D341Med (cell line): ENCODE measurements around the gene DOCK1.

Source experiments
- DNase-seq: peaks from one replicate; pipeline ENCODE4 v3.0.0; 2012; ENCODE audit warnings: low spot score

The DOCK1 gene

GRCh38 chr10:126955396-126955795 lies 50.2 kb downstream of the DOCK1 start:
- no peak for DNase-seq

GRCh38 chr10:126955934-126956711 lies 50.9 kb downstream of the DOCK1 start:
- no peak for DNase-seq

GRCh38 chr10:126956712-126957108 lies 51.5 kb downstream of the DOCK1 start:
- no peak for DNase-seq

GRCh38 chr10:126957111-126957510 lies 51.9 kb downstream of the DOCK1 start:
- no peak for DNase-seq

GRCh38 chr10:126959431-126959830 lies 54.2 kb downstream of the DOCK1 start:
- DNase-seq, result no peak

GRCh38 chr10:126959906-126960685 lies 54.9 kb downstream of the DOCK1 start:
- no peak for DNase-seq

GRCh38 chr10:126963354-126963753 lies 58.1 kb downstream of the DOCK1 start:
- no peak for DNase-seq

- DNase-seq, result no peak
Measured at GRCh38 chr10:126964190-126964589, 59.0 kb downstream of the DOCK1 start.

- DNase-seq, result no peak
Measured at GRCh38 chr10:126966938-126967337, 61.7 kb downstream of the DOCK1 start.

- no peak for DNase-seq
Measured at GRCh38 chr10:126969310-126969709, 64.1 kb downstream of the DOCK1 start.

GRCh38 chr10:126972635-126973414 lies 67.6 kb downstream of the DOCK1 start:
- no peak for DNase-seq

- no peak for DNase-seq
Measured at GRCh38 chr10:126975221-126975620, 70.0 kb downstream of the DOCK1 start.

- no peak for DNase-seq
Measured at GRCh38 chr10:126977216-126977615, 72.0 kb downstream of the DOCK1 start.

- DNase-seq, result no peak
Measured at GRCh38 chr10:126979311-126979710, 74.1 kb downstream of the DOCK1 start.

GRCh38 chr10:126993208-126993607 lies 88.0 kb downstream of the DOCK1 start:
- no peak for DNase-seq

- DNase-seq, result no peak
Measured at GRCh38 chr10:126997801-126998590, 92.8 kb downstream of the DOCK1 start.

GRCh38 chr10:127000598-127000997 lies 95.4 kb downstream of the DOCK1 start:
- DNase-seq, result no peak

- no peak for DNase-seq
Measured at GRCh38 chr10:127003032-127003685, 97.9 kb downstream of the DOCK1 start.

GRCh38 chr10:127006453-127006852 lies 101.2 kb downstream of the DOCK1 start:
- DNase-seq, result no peak

- DNase-seq, result no peak
Measured at GRCh38 chr10:127009366-127009765, 104.1 kb downstream of the DOCK1 start.

- DNase-seq, result no peak
Measured at GRCh38 chr10:127011174-127011573, 105.9 kb downstream of the DOCK1 start.
